ENCODE results near the gene BFSP1. TPM values are rescaled to one million over a fixed set of nuclear protein-coding genes. Genes with fewer than 3 reads are reported as not detected.

The BFSP1 gene
- total RNA-seq, 2 donors from 2014 or later: 9.4 to 12.0 TPM

- Mint-ChIP-seq H3K4me1 (peaks cover 16% of the 10 kb centered on the region), H3K36me3 (ENCODE audit: low read depth) (no peaks in the 10 kb centered on the region), H3K27me3 (ENCODE audit: insufficient read depth) (no peaks in the 10 kb centered on the region), H3K27ac (peak overlapping the region; percentile 82), H3K4me3 (no peak overlapping the region), H3K9me3 (no peaks in the 10 kb centered on the region)
- H3K36me3 ChIP-seq (ENCODE audit: control insufficient read depth, insufficient read depth, low read length): no peaks in the 10 kb centered on the region
- H3K9me3 ChIP-seq (ENCODE audit: control insufficient read depth, low read length): no peaks in the 10 kb centered on the region
- no peak overlapping the region for H3K4me3 ChIP-seq (ENCODE audit: low read length)
- WGBS, 2 experiments (ENCODE audit: insufficient coverage in 1 of 2, insufficient read length in 1 of 2): 27% methylated on average over 6 of the region's 6 CpGs; no CpG with 5 or more reads in 1 of the 2 experiments
- no peaks in the 10 kb centered on the region for H3K27me3 ChIP-seq (ENCODE audit: control insufficient read depth, insufficient read depth, low read length, poor library complexity, severe bottlenecking)
- peak; percentile 94 for DNase-seq
- TF ChIP-seq CTCF (conservative IDR thresholded peaks at IDR 0.05): peak; percentile 97
- H3K4me1 ChIP-seq (ENCODE audit: control insufficient read depth, insufficient read depth, low read length): no peaks in the 10 kb centered on the region
- H3K27ac ChIP-seq (ENCODE audit: low read depth, low read length): no peak overlapping the region
- no peak overlapping the region for H3K9ac ChIP-seq (ENCODE audit: extremely low read depth, low read length, poor library complexity, severe bottlenecking)
Measured at GRCh38 chr20:17536944-17537444, 5.8 kb upstream of the BFSP1 start.

GRCh38 chr20:17534077-17534476, 2.9 kb upstream of the BFSP1 start:
- H3K4me3 Mint-ChIP-seq: no peak overlapping the region
- H3K4me1 Mint-ChIP-seq: peaks cover 20% of the 10 kb centered on the region
- Histone ChIP-seq H3K27me3 (ENCODE audit: control insufficient read depth, insufficient read depth, low read length, poor library complexity, severe bottlenecking) (no peaks in the 10 kb centered on the region), H3K4me1 (ENCODE audit: control insufficient read depth, insufficient read depth, low read length) (no peaks in the 10 kb centered on the region), H3K36me3 (ENCODE audit: control insufficient read depth, insufficient read depth, low read length) (no peaks in the 10 kb centered on the region), H3K27ac (ENCODE audit: low read depth, low read length) (no peak overlapping the region), H3K9me3 (ENCODE audit: control insufficient read depth, low read length) (no peaks in the 10 kb centered on the region), H3K9ac (ENCODE audit: extremely low read depth, low read length, poor library complexity, severe bottlenecking) (no peak overlapping the region), H3K4me3 (ENCODE audit: low read length) (no peak overlapping the region)
- no peak overlapping the region for H3K27ac Mint-ChIP-seq
- WGBS, 2 experiments (ENCODE audit: insufficient coverage in 1 of 2, insufficient read length in 1 of 2): 83 to 91% methylated on average over 3 of the region's 3 CpGs
- peaks cover 9% of the 10 kb centered on the region for H3K27me3 Mint-ChIP-seq (ENCODE audit: insufficient read depth)
- no peak for DNase-seq
- H3K36me3 Mint-ChIP-seq (ENCODE audit: low read depth): no peaks in the 10 kb centered on the region
- H3K9me3 Mint-ChIP-seq: no peaks in the 10 kb centered on the region
- TF ChIP-seq CTCF (conservative IDR thresholded peaks at IDR 0.05): no peak

- no peaks in the 10 kb centered on the region for H3K9me3 ChIP-seq (ENCODE audit: control insufficient read depth, low read length)
- peak; percentile 70 for DNase-seq
- 43 to 60% methylated on average over 1 of the region's 1 CpG for WGBS, 2 experiments (ENCODE audit: insufficient coverage in 1 of 2, insufficient read length in 1 of 2)
- peaks cover 9% of the 10 kb centered on the region for H3K27me3 Mint-ChIP-seq (ENCODE audit: insufficient read depth)
- no peak overlapping the region for H3K4me3 Mint-ChIP-seq
- no peaks in the 10 kb centered on the region for H3K9me3 Mint-ChIP-seq
- H3K9ac ChIP-seq (ENCODE audit: extremely low read depth, low read length, poor library complexity, severe bottlenecking): no peak overlapping the region
- H3K4me3 ChIP-seq (ENCODE audit: low read length): no peak overlapping the region
- no peak overlapping the region for H3K27ac ChIP-seq (ENCODE audit: low read depth, low read length)
- no peaks in the 10 kb centered on the region for H3K4me1 ChIP-seq (ENCODE audit: control insufficient read depth, insufficient read depth, low read length)
- no peaks in the 10 kb centered on the region for H3K36me3 ChIP-seq (ENCODE audit: control insufficient read depth, insufficient read depth, low read length)
- H3K27ac Mint-ChIP-seq: no peak overlapping the region
- no peaks in the 10 kb centered on the region for H3K27me3 ChIP-seq (ENCODE audit: control insufficient read depth, insufficient read depth, low read length, poor library complexity, severe bottlenecking)
- no peak for TF ChIP-seq CTCF (conservative IDR thresholded peaks at IDR 0.05)
- H3K4me1 Mint-ChIP-seq: peaks cover 20% of the 10 kb centered on the region
- H3K36me3 Mint-ChIP-seq (ENCODE audit: low read depth): no peaks in the 10 kb centered on the region
Measured at GRCh38 chr20:17533396-17533795, 2.2 kb upstream of the BFSP1 start.

Data from endodermal cell (in vitro differentiated cells).